HG02610 (cell line): ENCODE measurements around the gene LRRC3.
A peak's percentile ranks its signal among the peaks of the same experiment; 100 is the strongest.

Experiments
- ATAC-seq: cut with Tn5 transposase; IDR thresholded peaks from one replicate; pipeline ENCODE4 v1.9.1; 2021; ENCODE audit warnings: mild to moderate bottlenecking, moderate library complexity; ENCODE audit not compliant: unreplicated experiment

Gene LRRC3

GRCh38 chr21:44438531-44439210 is 16.6 kb upstream of the LRRC3 start:
- no peak for ATAC-seq

- ATAC-seq, result no peak
Observed at GRCh38 chr21:44439211-44439600, 16.1 kb upstream of the LRRC3 start.

DNA sequence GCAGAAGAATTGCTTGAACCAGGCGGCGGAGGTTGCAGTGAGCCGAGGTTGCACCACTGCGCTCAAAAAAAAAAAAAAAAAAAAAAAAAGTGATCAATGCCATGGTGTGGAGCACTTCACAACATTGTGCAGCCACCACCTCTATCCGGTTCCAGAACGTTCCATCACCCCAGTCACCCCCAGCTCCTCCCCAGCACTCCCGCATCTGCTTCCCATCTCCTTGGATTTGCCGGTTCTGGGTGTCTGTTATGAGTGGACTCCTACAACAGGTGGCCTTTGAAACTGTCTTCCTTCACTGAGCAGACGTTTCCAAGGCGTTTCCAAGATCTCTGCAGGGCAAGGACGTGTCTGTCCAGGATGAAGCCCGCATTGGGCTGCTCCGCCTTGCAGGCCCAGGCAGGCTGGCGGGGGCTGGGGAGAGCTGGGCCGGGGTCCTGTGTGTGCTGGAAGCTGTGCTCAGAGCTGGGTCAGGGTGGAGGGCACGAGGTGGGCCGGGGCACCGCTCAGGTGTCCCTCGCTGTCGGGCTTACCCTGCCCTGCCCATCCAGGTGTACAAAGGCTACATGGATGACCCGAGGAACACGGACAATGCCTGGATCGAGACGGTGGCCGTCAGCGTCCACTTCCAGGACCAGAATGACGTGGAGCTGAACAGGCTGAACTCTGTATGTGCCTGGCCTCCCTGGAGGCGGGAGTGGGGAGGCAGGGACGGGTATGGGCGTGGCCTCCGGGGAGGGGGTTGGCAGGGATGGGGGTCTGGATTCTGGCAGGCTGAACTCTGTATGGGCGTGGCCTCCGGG is 14.9 kb upstream of the LRRC3 start:
- no peak for ATAC-seq

GRCh38 chr21:44441041-44441400 is 14.3 kb upstream of the LRRC3 start:
- ATAC-seq, result no peak

- no peak for ATAC-seq
Observed at GRCh38 chr21:44441581-44442265, 13.6 kb upstream of the LRRC3 start.

- ATAC-seq, result no peak
Observed at GRCh38 chr21:44442266-44443125, 12.8 kb upstream of the LRRC3 start.

DNA sequence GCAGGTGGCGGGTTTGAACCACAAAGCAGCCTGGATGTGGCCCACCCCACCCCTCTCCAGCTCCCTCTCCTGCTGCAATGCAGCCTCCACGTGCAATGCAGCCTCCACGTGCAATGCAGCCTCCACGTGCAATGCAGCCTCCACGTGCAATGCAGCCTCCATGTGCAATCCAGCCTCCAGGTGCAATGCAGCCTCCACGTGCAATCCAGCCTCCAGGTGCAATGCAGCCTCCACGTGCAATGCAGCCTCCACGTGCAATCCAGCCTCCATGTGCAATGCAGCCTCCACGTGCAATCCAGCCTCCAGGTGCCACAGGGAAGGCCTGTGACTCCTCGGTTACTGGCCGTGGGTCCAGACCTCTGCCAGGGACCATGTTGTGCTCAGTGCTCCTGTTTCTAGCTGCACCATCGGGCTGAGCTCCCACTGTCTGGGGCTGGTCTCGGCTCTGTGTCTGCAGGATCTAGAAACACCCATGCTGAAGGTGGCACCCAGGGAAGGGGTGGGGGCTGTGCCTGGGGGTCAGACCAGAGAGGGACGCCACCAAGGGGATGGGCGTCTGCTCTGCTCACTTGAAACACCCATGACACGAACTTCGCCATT is 11.9 kb upstream of the LRRC3 start:
- ATAC-seq, result no peak

DNA sequence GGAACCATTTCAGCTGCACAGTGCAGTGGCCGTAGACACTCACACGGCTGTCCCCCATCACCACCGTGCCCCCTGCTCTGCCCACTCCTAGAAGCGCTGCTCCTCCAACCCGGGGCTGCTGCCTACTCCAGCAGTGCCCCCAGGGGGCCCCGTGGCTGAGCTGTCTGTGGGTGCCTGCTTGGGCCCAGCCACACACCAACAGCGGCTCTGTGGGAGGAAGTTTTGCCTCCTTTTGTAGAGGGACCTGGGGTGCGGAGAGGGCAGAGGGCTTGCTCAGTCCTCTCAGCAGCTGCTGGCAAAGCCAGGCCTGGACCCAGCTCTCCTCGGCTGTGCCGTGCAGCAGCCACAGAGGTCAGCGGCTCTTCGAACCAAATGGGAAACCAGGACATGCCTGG is 11.4 kb upstream of the LRRC3 start:
- no peak for ATAC-seq

DNA sequence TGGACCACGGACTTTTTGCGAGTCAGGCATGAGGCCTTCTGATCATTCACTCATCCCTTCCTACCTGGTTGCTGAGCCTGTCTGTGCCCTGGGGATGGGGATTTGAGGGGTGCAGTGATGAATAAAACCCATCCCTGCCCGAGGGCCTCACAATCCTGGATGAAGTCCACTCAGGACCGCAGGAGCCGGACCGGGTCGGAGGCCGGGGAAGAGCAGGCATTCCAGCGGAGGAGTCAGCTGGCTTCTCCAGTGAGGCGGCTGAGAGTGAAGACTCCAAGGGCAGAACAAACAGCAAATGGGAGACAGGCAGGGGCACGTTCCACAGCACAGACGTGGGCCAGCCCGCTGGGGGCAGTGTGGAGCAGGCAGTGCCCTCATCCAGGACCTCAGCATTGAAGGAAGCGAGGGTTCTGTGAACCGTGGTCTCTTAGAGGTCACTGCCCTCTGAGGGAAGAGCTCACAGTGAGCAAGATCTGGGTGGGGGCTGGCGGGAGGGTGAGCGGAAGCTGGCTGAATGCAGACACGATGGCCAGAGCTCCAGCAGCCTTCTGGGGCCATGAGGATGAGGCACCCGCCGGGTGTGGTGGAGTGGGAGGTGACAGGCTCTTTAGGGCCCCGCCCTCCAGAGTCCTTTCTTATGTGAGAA is 10.9 kb upstream of the LRRC3 start:
- no peak for ATAC-seq

GRCh38 chr21:44445145-44445812 is 10.0 kb upstream of the LRRC3 start:
- no peak for ATAC-seq

- ATAC-seq, result no peak
Observed at GRCh38 chr21:44448651-44449131, 6.6 kb upstream of the LRRC3 start.

GRCh38 chr21:44449473-44450363 is 5.6 kb upstream of the LRRC3 start:
- ATAC-seq, result no peak

DNA sequence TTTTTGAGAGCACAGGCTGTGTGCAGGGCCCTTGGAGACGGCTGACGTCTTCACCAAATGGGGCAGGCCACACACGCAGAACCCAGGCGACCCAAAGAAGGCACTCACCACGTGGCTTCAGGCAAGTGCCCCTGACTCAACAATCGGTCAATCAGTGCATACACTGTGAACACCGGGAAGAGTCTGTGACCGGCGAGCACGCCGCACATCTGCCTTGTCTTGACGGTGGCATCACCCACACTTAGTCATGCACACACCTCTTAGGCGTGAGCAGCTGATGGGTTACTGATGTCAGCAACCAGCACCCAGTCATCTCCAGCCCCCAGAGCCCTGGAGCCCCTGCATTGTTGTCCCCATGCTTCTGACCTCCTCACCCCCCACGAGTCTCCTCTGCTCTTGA is 4.9 kb upstream of the LRRC3 start:
- ATAC-seq, result no peak

DNA sequence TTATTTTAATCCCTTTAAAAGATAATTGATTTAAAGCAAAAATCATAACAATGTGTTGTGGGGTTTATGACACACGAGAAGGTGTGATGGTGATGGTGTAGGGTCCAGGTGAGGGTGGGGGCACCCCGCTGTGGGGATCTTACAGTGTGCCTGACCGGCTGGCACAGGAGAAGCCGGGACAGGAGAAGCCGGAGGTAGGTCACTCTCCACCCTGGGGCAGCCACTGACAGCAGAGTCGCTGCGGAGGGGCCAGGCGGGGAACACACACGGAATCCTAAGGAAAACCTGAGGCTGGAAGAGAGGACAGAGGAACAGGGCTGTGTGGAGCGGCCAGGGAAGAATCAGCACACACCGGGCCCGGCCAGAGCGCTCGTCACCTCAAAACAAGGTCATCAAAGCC is 4.3 kb upstream of the LRRC3 start:
- no peak for ATAC-seq

DNA sequence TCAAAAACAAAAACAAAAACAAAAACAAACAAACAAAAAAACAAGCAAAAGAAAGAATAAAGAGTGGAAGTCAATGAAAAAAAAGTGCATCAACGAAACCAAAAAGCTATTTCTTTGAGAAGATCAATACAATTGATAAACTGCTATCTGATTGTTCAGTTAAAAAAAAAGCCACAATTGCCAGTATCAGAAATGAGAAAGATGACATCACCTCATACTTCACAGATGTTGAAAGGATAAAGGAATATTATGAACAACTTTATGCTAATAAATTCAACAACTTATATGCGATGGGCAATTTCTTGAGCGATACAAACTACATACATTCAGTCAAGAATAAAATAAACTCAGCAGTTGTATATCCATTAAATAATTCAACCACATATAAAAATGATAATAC is 2.2 kb upstream of the LRRC3 start:
- ATAC-seq, result no peak

DNA sequence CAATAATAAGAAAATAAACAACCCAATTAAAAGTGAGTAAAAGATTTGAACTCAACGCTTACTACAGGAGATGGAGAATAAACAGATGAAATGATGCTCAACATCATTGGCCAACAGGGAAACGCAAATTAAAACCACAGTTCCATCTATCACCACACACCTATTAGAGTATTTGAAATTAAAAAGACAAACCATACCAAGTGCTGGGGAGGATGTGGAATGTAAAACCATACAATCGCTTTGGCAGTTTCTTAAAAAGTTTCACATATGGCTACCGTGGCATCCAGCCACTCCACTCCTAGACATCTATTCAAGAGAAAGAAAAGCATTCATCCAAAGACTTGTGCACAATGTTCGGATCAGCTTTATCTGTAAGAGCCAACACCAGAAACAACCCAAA is 1.3 kb upstream of the LRRC3 start:
- ATAC-seq, result no peak

GRCh38 chr21:44455524-44456213 is 359 bp downstream of the LRRC3 start:
- peak; percentile 27 for ATAC-seq
